GM19351 (cell line): ENCODE measurements around the gene SPNS2.

Experiments used
- ATAC-seq: cut with Tn5 transposase; IDR thresholded peaks from one replicate; pipeline ENCODE4 v1.9.1; 2021; ENCODE audit warnings: mild to moderate bottlenecking, moderate library complexity; ENCODE audit not compliant: unreplicated experiment

The SPNS2 gene, protein sequence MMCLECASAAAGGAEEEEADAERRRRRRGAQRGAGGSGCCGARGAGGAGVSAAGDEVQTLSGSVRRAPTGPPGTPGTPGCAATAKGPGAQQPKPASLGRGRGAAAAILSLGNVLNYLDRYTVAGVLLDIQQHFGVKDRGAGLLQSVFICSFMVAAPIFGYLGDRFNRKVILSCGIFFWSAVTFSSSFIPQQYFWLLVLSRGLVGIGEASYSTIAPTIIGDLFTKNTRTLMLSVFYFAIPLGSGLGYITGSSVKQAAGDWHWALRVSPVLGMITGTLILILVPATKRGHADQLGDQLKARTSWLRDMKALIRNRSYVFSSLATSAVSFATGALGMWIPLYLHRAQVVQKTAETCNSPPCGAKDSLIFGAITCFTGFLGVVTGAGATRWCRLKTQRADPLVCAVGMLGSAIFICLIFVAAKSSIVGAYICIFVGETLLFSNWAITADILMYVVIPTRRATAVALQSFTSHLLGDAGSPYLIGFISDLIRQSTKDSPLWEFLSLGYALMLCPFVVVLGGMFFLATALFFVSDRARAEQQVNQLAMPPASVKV

GRCh38 chr17:4498461-4499397 lies at the start of gene SPNS2:
Gene SPNS2 (plus strand): TSS chr17:4498881. CDS start chr17:4499048, 167 bp downstream.
- ATAC-seq: peak; percentile 70

- no peak for ATAC-seq
These were observed 48.9 kb upstream of the SPNS2 start for GRCh38 chr17:4449736-4450135.

DNA sequence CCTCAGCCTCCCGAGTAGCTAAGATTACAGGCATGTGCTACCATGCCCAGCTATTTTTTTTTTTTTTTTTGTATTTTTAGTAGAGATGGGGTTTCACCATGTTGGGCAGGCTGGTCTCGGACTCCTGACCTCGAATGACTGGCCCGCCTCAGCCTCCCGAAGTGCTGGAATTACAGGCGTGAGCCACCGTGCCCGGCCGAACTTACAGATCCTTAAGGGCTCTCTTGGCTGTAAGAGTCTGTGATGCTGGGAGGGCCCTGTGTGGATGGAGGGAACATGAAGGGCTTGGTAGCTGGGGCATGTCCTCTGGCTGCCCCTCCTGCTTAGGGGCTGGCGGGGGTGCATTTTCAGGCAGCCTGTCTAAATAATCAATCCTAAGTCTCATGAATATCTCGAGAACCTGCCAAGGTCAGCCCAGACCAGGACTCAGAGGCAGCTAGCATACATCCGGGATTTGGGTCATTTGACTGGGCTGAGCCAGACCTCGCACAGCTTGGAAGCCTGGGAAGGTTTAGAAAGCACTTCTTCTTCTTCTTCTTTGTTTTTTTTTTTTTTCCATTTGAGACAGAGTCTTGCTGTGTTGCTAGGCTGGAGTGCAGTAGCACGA lies 47.9 kb upstream of the SPNS2 start:
- ATAC-seq: no peak

- ATAC-seq: no peak
These were observed 44.7 kb upstream of the SPNS2 start for GRCh38 chr17:4453812-4454591.

DNA sequence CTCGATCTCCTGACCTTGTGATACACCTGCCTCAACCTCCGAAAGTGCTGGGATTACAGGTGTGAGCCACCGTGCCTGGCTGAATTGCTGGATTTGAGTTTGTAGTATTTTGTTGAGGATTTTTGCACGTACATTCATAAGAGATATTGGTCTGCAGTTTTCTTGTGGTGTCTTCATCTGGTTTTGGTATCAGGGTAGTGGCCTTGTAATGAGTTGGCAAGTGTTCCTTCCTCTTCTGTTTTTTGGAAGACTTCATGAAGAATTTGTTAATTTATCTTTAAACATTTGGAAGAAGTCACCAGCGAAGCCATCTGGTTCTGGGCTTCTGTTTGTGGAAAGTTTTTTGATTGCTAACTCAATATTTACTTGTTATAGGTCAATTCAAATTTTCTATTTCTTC lies 38.0 kb upstream of the SPNS2 start:
- no peak for ATAC-seq

- ATAC-seq: no peak
These were observed 34.7 kb upstream of the SPNS2 start for GRCh38 chr17:4463818-4464476.

- no peak for ATAC-seq
These were observed 32.9 kb upstream of the SPNS2 start for GRCh38 chr17:4465786-4466185.

- ATAC-seq: no peak
These were observed 31.4 kb upstream of the SPNS2 start for GRCh38 chr17:4467287-4467686.

DNA sequence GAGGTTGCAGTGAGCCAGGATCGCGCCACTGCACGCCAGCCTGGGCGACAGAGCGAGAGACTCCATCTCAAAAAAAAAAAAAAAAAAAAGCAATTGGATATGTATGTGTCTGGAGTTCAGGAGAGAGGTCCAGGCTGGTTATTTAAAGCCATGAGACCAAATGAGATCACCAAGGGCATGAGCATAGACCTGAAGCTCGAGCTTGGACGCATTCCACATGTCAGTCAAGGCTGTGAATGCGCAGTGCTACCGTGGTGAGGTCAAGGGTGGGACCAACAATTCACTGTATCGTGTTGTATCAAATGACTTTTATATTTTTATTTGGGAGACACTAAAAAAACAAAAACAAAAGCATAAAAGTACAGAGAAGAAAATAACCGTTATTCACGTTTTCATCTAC lies 29.1 kb upstream of the SPNS2 start:
- ATAC-seq: no peak

GRCh38 chr17:4472286-4472685 lies 26.4 kb upstream of the SPNS2 start:
- ATAC-seq: no peak

DNA sequence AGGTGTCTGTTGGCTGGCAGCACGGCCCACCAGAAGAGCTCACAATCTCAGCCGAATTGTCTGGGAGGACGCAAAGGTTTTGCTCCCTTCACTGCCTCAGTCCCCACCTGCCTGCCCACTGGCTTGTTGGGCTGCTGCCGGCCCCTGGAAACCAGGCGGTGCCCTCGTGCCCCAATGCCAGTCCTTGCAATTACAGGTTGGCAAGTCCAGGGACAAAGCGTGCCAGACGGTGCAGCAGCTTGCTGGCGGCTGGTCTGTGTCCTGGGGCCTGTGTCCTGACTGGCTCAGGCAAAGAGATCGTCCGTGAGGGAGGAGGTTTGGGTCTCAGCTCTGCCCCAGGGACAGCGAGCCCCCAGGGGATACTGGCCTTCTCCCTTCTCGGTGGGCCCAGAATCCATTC lies 24.6 kb upstream of the SPNS2 start:
- no peak for ATAC-seq

- ATAC-seq: no peak
These were observed 23.7 kb upstream of the SPNS2 start for GRCh38 chr17:4475001-4475400.

DNA sequence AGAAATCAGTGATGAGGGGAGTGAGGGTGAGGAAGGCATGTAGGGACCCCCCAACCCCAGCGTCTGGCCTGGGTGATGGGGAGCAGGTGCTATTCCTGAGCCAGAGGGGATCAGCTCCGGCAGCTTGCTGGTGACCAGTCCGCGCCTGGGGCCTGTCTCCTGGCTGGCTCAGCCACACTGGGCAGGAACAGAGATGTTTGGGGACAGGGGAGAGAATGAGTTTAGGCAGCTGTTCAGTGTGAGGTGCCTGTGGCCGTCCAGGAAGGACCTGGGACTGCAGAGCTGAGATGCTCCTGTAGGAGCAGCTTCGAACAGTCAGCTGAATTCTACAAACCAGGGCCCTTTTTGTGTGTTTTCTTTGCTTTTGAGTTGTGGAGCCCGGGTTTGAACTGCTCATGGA lies 23.2 kb upstream of the SPNS2 start:
- no peak for ATAC-seq

DNA sequence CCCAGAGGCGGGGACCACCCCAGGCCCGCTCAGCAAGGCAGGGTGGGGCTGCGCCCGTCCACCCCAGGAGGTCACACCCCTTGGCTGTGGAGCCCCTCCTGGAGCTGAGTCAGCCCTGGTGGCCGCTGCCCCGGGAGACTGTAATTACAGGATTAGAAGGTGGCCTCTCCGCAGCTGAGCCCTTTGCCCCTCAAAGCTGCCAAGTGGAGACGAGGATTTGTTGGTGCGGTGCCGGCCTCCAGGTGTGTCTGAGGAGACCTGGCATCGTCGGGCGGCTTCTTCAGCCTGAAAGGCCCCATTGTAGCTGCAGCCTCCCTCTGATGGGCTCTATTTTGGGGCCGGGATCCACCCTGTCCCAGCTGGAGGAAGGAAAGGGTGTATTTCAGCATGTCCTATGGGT lies 22.7 kb upstream of the SPNS2 start:
- ATAC-seq: no peak

DNA sequence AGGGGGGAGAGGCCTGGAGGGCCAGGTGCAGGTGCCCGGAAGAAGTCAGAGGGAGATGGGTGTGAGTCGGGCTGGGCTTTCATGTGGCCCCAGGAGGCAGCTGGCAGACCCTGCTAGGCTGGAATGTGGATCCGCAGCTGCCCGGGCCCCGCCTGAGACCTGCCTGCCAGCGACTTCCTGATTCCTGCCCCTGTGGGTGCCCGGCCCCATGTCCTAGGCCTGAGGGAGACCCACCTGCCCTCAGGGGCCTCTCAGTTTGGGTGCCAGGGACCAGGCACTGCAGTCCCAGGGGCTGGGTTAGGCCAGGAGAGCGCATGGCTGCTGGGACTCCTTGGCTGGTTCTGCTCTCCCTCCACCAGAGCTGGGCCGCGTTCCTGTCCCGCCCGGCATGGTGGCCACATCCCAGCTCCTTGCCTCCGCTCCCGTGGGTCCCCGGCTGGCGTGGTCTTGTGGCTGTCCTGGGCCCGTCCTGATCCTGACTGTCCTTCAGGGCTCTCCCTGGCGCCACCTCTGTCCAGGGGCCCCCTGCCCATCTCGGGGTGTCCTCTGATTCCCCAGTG lies 22.1 kb upstream of the SPNS2 start:
- no peak for ATAC-seq

DNA sequence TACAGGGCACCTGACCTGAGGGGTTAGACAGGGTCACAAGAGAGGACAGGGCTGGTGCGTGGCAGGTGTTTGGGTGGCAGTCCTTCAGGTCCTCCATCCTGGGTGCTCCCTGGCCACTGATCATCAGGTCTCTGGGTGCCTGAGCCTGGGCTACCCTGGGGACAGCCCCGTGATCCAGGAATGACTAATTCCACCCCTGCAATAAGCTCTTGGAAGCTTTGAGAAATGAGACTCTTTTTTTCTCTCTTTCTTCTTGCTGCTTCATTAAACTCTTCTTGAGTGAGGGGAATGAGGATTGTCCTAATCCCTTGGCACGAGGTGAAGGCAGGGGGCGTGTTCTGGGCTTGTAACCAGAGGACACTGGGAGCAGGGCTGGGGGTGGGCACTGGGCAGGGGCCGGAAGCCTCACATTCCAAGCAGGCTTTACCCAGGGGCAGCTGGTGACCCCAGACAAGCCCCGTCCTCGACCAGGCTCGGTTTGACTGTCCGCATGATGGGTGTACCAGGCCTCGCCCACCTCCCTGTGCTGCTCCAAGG lies 21.4 kb upstream of the SPNS2 start:
- no peak for ATAC-seq

DNA sequence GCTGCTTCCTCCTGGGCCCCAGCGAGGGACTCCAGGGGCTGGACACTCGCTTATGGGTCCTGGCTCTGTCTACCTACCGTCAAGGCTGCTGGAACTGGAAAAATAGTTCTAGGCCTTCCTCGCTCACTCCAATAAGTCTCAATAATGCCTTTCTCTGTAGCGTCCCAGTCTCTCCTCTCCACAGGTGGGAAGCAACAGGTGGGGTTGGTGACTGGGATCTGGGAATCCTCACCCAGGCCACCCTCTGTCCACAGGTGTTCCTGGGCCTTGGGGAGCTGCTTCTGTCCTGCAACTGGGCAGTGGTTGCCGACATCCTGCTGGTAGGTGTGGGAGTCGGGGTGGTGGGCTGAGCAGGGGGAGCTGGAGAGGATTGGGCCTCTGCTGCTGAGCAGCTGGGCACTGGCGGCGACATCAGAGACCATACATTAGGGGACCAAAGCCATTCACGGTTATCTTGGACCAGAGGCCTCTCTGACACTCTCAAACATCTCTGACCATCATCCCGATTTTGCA lies 20.3 kb upstream of the SPNS2 start:
- no peak for ATAC-seq

GRCh38 chr17:4479340-4479981 lies 19.2 kb upstream of the SPNS2 start:
- no peak for ATAC-seq
